Fibroblast of skin of scalp (primary cell): Measurements from ENCODE around the gene DNAH6.

Source experiments
- DNase-seq: peaks from one replicate; pipeline ENCODE4 v3.0.0-alpha.2; 2013

Gene DNAH6

DNA sequence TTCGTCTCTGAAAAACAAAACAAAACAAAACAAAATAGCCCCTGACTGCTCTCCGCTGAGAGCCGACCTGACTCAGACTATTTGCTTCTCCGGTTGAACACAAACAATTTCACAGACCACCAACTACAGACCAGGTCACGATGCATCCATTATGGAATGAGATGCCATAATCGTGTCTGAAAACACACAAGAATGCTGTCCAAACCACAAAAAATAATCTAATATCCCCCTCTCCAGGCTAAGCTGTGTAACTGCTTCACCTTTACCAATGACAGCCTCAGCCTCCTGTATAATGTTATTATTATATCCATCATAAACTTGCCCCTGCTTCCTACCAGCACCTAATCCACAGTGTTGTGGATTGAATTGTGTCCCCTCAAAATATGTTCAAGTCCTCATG is 114.7 kb downstream of the DNAH6 start:
- peak; percentile 42 for DNase-seq

GRCh38 chr2:84631985-84632384 is 115.7 kb downstream of the DNAH6 start:
- no peak for DNase-seq

DNA sequence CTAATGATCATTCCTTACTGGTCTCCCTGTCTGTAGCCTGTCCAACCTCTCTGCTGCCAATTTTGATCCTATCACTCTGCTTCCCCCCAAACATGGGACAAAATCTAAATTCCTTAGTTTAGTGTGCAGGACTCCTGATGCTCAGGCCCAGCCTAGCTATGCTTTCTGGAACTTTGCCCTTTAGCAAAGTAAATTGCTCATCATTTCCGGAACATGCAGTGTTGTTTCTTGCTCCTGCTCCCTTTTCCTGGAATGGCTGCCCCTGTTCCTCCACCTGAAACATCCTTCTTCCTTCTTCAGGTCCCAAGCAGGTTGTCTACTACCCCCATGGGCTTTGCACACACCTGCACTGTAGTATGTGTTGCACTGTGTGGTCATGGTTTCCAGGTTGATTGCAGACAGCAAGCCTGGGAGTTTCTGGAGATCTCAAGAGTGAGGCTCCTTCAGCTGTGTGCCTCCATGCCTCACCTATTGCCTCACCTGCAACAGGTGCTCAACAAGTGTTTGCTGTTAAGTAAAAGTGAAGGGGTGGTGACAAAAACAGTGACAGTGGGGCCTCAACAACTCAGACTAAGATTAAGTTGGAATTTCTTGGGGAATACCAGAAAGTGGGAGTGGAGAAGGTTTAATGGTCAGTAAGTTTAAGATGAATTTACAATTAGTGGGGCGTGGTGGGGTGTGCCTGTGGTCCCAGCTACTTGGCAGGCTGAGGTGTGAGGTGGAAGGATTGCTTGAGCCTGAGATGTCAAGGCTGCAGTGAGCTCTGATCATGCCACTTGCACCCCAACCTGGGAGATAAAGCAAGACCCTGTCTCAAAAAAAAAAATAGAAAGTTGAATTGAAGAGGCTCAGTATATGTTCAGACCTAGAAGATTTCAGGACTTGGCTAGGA is 120.0 kb downstream of the DNAH6 start:
- no peak for DNase-seq

GRCh38 chr2:84639751-84640150 is 123.5 kb downstream of the DNAH6 start:
- no peak for DNase-seq

DNA sequence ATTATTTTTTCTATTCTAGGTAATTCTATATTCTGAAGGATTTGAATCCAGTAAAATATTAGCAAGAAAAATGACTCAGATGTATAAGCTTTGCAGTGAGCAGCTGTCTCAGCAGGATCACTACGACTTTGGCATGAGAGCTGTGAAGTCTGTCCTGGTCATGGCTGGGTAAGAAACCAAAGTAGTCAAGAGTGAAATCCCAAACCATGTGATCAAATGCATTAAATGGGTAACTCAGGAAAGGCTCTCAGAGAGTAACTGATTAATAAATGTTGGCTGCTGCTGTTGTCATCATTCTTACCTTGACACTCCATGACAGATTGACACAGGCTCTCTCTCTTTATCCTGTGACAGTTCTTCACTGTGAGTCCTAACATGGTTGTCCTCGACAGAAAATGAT is 124.1 kb downstream of the DNAH6 start:
- DNase-seq = no peak

DNA sequence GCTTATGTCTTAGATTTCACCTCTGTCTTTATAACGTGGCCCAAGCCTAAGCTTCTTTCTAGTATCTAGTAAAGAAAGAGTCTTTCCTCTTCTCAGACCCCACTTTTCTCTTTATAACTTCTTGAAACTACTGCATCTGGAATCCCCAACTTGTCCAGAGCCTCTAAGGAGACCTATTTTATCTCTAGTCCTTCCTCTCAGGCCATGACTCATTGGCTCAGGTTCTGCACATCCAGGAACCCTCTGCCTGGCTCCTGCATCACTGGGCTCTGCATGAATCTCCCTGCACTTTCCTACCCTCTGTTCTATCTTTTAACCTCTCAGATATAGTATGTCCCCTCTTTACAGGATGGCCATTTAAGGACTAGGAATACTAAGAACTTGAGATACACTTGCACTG is 124.7 kb downstream of the DNAH6 start:
- DNase-seq = no peak

- DNase-seq = no peak
Measured at GRCh38 chr2:84643991-84644390, 127.7 kb downstream of the DNAH6 start.

- no peak for DNase-seq
Measured at GRCh38 chr2:84646514-84646913, 130.2 kb downstream of the DNAH6 start.

- DNase-seq = no peak
Measured at GRCh38 chr2:84647267-84647666, 131.0 kb downstream of the DNAH6 start.

DNA sequence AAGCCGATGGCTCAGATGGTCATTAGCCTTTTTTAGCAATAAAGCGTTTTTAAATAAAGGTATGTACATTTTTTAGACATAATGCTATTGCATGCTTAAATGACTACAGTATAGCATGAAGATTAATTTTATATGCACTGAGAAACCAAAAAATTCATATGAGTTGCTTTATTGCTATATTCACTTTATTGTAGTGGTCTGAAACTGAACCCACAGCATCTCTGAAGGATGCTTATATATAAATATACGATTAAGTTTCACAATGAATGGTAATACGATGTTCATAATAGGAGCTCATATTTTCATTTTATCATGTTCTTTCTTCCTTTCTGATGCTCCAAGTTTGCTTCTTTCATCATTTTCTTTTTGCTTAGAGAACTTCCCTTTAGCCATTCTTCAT is 132.8 kb downstream of the DNAH6 start:
- DNase-seq = no peak

DNA sequence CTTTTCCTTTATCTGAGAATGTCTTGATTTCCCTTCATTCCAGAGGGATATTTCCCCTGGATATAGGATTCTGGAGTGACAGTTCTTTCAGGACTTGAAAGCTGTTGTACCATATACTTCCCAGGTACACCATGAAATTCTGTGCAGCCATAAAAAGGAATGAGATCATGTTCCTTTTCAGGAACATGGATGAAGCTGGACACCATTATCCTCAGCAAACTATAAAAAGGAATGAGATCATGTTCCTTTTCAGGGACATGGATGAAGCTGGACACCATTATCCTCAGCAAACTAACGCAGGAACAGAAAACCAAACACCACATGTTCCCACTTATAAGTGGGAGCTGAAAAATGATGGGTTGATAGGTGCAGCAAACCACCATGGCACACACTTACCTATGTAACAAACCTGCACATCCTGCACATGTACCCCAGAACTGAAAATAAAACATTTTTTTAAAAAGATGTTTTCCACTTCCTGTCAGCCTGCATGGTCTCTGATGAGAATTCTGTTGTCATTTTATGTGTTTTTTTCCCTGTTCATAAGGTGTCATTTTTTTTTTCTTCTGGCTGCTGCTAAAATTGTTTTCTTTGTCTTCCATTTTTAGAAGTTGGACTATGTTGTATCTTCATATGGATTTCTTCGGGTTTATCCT is 133.3 kb downstream of the DNAH6 start:
- no peak for DNase-seq

- DNase-seq = no peak
Measured at GRCh38 chr2:84652431-84652830, 136.1 kb downstream of the DNAH6 start.

DNA sequence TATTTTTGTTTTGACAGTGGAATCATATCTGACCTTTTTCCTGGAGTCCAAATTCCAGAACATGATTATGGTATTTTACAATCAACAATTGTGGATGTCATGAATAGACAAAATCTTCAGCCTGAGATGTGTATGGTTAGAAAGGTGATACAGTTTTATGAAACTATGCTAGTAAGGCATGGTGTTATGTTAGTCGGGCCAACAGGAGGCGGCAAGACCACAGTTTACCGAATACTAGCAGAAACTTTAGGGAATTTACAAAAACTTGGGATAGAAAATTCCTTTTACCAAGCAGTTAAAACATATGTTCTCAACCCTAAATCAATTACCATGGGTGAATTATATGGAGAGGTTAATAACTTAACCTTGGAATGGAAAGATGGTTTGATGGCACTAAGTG is 137.0 kb downstream of the DNAH6 start:
- no peak for DNase-seq

DNA sequence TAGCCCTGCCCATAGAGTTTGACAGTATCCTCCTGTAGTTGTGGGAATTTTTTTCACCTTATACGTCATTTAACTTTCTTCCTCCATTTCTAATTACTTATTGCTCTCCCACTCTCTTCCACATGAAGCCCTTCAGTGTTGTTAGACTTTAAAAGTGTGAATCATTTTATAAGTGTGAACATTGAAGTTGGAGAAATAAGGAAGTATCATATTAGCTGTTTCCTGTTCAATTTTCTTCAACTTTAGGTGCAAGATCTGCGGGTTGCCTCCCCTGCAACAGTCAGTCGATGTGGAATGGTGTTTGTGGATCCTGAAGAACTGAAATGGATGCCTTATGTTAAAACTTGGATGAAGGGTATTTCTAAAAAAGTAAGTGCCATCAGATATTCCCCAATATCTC is 138.1 kb downstream of the DNAH6 start:
- no peak for DNase-seq

- DNase-seq = no peak
Measured at GRCh38 chr2:84669122-84669521, 152.8 kb downstream of the DNAH6 start.

- no peak for DNase-seq
Measured at GRCh38 chr2:84674099-84674498, 157.8 kb downstream of the DNAH6 start.

GRCh38 chr2:84674586-84674985 is 158.3 kb downstream of the DNAH6 start:
- no peak for DNase-seq

GRCh38 chr2:84676295-84676694 is 160.0 kb downstream of the DNAH6 start:
- DNase-seq = peak; percentile 6

- no peak for DNase-seq
Measured at GRCh38 chr2:84678214-84678613, 161.9 kb downstream of the DNAH6 start.

- DNase-seq = no peak
Measured at GRCh38 chr2:84686783-84687476, 170.6 kb downstream of the DNAH6 start.

DNA sequence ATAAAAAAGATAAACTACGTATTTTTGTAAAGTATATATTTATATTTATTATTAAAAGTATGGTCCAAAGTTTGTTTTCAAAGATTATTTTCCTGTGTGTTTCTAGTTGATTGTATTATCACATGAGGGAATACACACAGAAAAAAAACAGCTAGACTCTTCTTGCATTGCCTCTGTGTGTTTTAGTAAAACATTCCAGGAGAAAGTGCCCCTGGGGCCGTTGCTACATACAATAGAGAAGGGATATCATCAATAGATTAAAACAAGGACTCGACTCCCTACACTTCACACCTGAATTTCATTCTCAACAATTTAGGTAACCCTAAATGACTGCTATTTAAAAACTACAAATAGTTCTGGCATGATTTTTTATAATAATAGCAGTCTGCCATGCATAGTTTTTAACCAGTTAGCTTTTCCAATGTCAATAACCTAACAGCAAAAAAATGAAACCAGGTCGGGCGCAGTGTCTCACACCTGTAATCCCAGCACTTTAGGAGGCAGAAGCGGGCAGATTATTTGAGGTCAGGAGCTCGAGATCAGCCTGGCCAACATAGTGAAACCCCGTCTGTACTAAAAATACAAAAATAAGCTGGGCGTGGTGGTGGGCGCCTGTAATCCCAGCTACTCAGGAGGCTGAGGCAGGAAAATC is 171.3 kb downstream of the DNAH6 start:
- DNase-seq = no peak

- no peak for DNase-seq
Measured at GRCh38 chr2:84690225-84690624, 173.9 kb downstream of the DNAH6 start.

DNA sequence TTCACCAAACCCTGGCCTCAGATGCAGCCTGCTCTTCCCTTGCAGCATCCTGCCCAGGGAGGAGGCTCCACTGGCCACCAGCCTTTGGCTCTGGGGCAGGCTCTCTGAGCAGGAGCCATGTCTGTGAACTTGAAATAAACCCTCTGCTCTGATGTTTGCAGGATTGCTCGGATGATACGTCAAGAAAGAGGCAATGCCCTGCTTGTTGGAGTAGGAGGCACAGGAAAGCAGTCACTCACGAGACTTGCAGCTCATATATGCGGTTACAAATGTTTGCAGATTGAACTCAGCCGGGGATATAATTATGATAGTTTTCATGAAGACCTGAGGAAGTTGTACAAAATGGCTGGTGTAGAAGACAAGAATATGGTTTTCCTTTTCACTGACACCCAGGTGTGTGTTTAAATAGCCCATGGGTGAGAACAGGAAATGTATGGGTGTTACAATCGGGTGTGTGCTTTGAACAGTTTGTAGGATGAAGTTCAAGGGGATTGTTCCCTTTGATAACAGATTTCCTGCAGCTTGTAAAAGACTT is 177.9 kb downstream of the DNAH6 start:
- no peak for DNase-seq
